Upper lobe of right lung (tissue), 1 donor: ENCODE measurements around the gene SHISAL2B. TPM values are rescaled to one million over a fixed set of nuclear protein-coding genes. Genes with fewer than 3 reads are reported as not detected.

Experiments
- ATAC-seq: fragments of 200-7000 bp; cut with Tn5 transposase; one replicate; pipeline ENCODE4 v1.9.1; 2020; ENCODE audit warnings: mild to moderate bottlenecking, moderate library complexity
- DNase-seq: peaks from one replicate; pipeline ENCODE4 v3.0.0-alpha.2; 2020
- H3K27ac ChIP-seq: fragments of 200-600 bp; one replicate; pipeline ENCODE4 v1.8.0; 2022
- H3K27me3 ChIP-seq: fragments of 200-600 bp; one replicate; pipeline ENCODE4 v1.8.0; 2022; ENCODE audit warnings: mild to moderate bottlenecking
- H3K36me3 ChIP-seq: fragments of 200-600 bp; one replicate; pipeline ENCODE4 v1.8.0; 2022
- H3K4me1 ChIP-seq: fragments of 200-600 bp; one replicate; pipeline ENCODE4 v1.8.0; 2022
- H3K4me3 ChIP-seq: fragments of 200-600 bp; one replicate; pipeline ENCODE4 v1.8.0; 2022; ENCODE audit warnings: mild to moderate bottlenecking
- H3K9me3 ChIP-seq: fragments of 200-600 bp; one replicate; pipeline ENCODE4 v1.8.0; 2022
- intact Hi-C: fragments of 100-400 bp; cut with DNase I; formaldehyde crosslinking; loops from one replicate; pipeline ENCODE4 v1.11.0; 2022
- total RNA-seq: library from RNA; stranded (reverse); fragmentation: NEBNext Ultra II Directional; extraction: Animal tissue kit (Norgen Biotek cat#: 25700); gene quantifications from one replicate; pipeline ENCODE4 v1.2.1, GENCODE V29; 2021
- TF ChIP-seq, protein P1 (sequence below): fragments of 200-600 bp; IDR thresholded peaks from one replicate; pipeline ENCODE4 v1.8.0; 2022; ENCODE audit warnings: antibody characterized with exemption
- donor health status: DM: no; HTN: yes; CAD: no; lungs with severe emphysema.

Gene SHISAL2B
- total RNA-seq, 1 donor from 2014 or later, result not detected

DNA sequence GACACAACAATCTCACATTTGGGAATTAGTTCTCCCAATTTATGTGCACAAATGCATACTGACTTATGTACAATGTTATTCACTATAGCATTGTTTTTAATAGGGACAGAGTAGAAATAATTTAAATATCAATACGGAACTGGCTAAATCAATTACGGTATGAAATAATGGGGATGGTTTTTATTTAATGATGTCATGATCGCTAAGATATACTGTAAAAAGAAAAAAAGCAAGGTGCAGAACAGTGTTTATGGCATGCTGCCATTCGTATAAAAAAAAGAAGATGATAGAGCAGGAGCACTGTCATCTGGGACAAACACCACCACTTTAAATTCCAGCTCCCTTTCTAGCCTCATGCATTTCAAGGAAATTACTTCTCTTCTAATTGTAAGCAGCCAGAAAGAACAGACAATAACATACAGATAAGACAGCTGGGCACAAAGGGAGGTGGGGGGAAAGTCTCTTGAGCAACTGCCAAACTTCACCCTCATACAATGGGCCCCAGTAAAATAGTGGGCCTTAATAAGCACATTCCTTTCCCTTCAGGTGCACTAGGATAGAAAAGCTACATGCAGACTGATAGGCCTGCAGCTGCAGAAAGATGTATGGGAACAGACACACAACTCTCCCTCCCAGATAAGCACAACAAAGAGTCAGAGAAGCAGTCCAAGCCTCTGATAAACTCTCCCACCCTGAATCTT lies 69.8 kb downstream of the SHISAL2B start:
- intact Hi-C loops, result no loop called here
- Histone ChIP-seq H3K9me3 (no peaks in the 10 kb centered on the region), H3K4me3 (no peak overlapping the region), H3K27me3 (no peaks in the 10 kb centered on the region), H3K4me1 (no peaks in the 10 kb centered on the region), H3K27ac (no peak overlapping the region), H3K36me3 (peaks cover 18% of the 10 kb centered on the region)
- ATAC-seq (no peak), DNase-seq (no peak)
- TF ChIP-seq, protein P1, sequence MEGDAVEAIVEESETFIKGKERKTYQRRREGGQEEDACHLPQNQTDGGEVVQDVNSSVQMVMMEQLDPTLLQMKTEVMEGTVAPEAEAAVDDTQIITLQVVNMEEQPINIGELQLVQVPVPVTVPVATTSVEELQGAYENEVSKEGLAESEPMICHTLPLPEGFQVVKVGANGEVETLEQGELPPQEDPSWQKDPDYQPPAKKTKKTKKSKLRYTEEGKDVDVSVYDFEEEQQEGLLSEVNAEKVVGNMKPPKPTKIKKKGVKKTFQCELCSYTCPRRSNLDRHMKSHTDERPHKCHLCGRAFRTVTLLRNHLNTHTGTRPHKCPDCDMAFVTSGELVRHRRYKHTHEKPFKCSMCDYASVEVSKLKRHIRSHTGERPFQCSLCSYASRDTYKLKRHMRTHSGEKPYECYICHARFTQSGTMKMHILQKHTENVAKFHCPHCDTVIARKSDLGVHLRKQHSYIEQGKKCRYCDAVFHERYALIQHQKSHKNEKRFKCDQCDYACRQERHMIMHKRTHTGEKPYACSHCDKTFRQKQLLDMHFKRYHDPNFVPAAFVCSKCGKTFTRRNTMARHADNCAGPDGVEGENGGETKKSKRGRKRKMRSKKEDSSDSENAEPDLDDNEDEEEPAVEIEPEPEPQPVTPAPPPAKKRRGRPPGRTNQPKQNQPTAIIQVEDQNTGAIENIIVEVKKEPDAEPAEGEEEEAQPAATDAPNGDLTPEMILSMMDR, result no peak

DNA sequence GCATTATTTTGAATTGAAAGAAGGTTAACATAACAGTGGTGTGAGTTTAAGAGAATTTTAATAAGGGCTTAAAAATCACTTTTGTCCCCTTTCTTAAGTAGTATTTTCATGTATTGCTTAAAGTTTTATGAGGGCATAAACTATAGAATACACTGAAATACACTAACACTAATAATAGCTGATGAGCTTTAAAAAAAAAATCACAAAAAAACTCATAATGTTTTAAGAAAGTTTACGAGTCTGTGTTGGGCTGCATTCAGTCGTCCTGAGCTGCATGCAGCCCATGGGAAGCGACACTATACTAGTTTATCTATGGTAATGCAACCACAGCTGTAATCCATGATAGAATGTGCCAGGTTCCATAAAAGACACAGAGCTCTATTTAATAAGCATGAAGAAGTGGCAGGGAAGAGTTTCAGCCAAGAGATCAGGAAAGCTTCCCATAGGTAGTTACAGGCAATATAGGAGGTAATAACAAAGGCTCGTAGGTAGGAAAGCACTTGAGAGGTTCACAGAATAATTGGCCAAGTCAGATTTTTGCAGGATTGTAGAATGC lies 73.7 kb downstream of the SHISAL2B start:
- no peaks in the 10 kb centered on the region for H3K27me3 ChIP-seq
- TF ChIP-seq, protein P1, result no peak
- no peak overlapping the region for H3K4me3 ChIP-seq
- peaks cover 18% of the 10 kb centered on the region for H3K36me3 ChIP-seq
- peaks cover 21% of the 10 kb centered on the region for H3K4me1 ChIP-seq
- intact Hi-C loops, result no loop called here
- no peaks in the 10 kb centered on the region for H3K9me3 ChIP-seq
- DNase-seq (no peak), ATAC-seq (no peak)
- no peak overlapping the region for H3K27ac ChIP-seq

DNA sequence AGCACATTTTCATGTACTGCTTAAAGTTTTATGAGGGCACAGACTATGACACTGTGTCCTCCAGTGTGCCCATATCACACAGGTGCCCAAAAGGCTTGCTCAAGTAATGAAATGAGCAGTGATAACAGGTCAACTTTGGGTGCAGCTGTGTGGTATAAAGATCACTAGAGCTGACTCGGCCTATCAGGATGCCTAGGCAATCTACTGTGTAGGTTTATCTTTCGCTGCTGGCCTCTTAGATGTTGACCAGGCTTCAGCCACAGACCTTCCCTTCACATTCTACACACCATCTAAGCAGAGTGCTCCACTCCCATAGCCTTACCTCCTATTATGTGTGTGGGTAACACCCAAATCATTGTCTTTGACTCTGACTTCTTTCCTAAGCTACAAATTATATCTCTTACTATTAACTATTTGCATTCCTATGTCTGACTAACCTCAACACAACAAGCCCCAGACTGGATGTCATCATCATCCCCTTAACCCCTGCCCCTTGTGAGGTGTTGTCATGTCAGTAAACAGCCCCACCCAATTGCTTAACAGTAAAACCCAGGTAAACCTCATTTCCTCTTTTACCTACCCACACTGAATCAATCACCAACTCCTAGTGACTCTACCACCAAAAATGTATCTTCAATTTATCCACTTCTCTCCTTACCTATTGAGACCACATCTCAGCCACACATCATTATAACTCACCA lies 75.7 kb downstream of the SHISAL2B start:
- ATAC-seq (no peak), DNase-seq (no peak)
- Histone ChIP-seq H3K4me1 (peaks cover 35% of the 10 kb centered on the region), H3K36me3 (peaks cover 18% of the 10 kb centered on the region), H3K9me3 (no peaks in the 10 kb centered on the region), H3K4me3 (no peak overlapping the region), H3K27me3 (no peaks in the 10 kb centered on the region), H3K27ac (no peak overlapping the region)
- intact Hi-C loops, result no loop called here
- TF ChIP-seq, protein P1, result no peak

DNA sequence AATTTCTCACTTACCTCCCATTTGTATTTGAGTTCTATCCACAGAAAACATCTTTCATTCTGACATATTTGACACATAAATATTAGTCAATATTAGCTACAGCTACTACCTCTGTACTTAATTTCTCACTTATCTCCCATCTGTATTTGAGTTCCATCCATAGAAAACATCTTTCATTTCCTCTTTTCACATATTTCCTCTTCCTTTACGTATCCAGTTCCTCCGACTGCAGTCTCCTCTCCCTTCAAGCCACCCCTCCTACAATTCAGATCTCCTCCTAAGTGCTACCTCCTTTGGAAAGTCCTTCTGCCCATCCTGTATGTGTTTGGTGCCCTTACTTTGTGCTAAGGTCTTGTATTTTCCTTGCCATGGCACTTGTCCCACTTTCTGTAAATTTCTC lies 76.6 kb downstream of the SHISAL2B start:
- H3K9me3 ChIP-seq, result no peaks in the 10 kb centered on the region
- ATAC-seq, result no peak
- no peaks in the 10 kb centered on the region for H3K27me3 ChIP-seq
- TF ChIP-seq, protein P1, result no peak
- DNase-seq, result no peak
- intact Hi-C loops, result no loop called here
- H3K27ac ChIP-seq, result no peak overlapping the region
- peaks cover 35% of the 10 kb centered on the region for H3K4me1 ChIP-seq
- peak overlapping the region; percentile 71 for H3K4me3 ChIP-seq
- H3K36me3 ChIP-seq, result peaks cover 18% of the 10 kb centered on the region

Other genes starting within 250 kb of the SHISAL2B start
- 2.4 TPM for gene RGS7BP, start 184.5 kb upstream of the SHISAL2B start, total RNA-seq
- 22.1 TPM for gene SREK1IP1, start 78.2 kb downstream of the SHISAL2B start, total RNA-seq
- 16.3 TPM for gene CWC27, start 78.4 kb downstream of the SHISAL2B start, total RNA-seq